GM21737 (cell line): Measurements from ENCODE around the gene PPARG.
"Not testable (repeated sequence)": the region's sequence is repeated elsewhere in the genome, so short reads cannot be mapped to it uniquely, and the experiment has no call there.

ENCODE experiments used
- ATAC-seq: cut with Tn5 transposase; IDR thresholded peaks from one replicate; pipeline ENCODE4 v1.9.1; 2021; ENCODE audit warnings: mild to moderate bottlenecking, moderate library complexity; ENCODE audit not compliant: unreplicated experiment

The PPARG gene

GRCh38 chr3:12437861-12438260 is 149.0 kb downstream of the PPARG start:
- ATAC-seq: no peak

DNA sequence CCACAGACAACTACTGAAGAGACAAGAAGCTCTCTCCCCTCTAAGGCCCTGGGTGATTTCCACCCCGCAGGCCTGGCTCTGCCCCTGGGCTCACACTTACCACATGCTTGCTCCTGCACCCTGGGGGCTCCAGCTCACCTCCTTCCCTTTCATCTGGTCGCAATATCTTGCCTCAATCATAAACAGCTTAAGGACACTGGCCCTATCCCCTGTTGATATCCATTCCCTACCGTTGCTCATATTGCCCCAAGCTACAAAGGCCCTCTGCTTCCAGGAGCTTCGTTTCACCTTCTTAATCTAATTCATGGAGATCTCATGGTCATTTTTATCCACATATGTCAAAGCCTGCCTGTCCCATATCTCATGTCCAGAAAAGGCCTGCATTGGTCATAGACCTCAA is 149.4 kb downstream of the PPARG start:
- ATAC-seq: no peak

GRCh38 chr3:12439161-12439940 is 150.5 kb downstream of the PPARG start:
- no peak for ATAC-seq

- ATAC-seq: no peak
These were observed 152.3 kb downstream of the PPARG start for GRCh38 chr3:12440927-12441714.

DNA sequence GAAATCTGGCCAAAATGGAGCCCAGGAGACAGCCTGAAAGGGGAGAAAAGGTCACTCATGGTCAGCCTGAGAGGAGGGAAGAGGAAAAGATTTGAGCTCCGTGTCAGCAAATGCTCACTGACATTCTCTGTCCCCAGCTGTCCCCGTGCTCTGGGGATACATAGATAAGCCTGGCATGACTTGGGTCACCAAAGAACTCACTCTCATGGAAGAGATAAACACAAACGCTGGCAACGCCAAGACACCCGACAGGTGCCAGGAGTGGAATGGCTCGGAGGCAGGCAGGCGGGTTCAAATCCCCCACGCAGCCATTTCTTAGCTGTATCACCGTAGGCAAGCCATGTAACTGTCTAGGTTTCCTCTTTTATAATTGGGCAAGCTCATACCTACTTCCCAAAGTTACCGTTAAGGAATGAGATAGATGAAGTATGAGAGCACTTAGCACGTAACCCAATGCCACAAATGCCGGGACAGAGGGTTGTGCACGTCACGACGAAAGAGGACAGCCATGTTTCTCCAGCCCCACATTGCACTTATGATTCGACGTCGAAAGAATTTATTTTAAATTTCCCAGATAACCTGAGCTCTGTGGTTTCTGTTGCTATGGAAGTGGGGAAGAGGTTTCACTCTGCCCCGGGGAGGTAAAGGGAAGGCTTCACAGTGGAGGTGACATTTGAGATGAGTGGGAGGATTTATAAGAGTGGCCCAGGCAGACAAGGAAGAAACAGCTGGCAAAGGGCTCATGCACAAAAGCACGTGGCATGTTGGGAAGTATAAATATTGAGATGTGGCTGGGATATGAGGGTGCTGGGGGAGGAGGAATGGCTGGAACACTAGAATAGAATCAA is 154.0 kb downstream of the PPARG start:
- no peak for ATAC-seq

DNA sequence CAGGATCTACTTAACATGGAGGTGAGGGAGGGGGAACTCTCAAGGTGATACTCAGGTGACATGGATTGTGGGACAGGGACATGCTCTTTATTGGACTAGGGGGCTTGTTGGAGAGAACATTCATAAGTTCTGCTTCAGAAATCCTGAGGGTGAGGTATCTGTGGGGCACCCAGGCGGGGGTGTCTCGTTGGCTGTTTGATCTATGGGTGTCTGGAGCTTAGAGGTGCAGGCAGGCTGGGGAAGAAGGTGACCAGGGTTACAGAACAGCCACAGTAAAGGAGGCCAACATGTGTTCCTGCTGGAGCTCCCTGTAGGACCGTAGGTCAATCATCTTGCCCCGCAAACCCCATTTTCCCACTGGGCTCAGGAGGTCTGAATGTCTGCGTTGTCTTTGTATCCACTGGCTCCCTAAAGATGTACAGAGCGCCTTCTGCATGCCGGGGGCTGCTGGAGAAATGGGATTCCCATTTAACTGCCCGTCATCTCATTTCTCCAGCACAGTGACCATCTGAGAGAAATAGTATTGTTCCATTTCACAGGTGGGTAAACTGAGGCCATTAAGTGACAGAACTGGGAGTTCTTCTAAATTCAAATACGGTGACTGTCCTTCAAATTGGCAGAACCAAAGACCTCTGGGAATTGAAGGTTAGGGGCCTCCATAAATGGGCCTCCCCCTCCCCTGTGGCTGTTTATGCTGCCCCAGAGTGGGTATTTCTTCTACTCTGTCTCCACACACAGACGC is 155.1 kb downstream of the PPARG start:
- ATAC-seq: no peak

DNA sequence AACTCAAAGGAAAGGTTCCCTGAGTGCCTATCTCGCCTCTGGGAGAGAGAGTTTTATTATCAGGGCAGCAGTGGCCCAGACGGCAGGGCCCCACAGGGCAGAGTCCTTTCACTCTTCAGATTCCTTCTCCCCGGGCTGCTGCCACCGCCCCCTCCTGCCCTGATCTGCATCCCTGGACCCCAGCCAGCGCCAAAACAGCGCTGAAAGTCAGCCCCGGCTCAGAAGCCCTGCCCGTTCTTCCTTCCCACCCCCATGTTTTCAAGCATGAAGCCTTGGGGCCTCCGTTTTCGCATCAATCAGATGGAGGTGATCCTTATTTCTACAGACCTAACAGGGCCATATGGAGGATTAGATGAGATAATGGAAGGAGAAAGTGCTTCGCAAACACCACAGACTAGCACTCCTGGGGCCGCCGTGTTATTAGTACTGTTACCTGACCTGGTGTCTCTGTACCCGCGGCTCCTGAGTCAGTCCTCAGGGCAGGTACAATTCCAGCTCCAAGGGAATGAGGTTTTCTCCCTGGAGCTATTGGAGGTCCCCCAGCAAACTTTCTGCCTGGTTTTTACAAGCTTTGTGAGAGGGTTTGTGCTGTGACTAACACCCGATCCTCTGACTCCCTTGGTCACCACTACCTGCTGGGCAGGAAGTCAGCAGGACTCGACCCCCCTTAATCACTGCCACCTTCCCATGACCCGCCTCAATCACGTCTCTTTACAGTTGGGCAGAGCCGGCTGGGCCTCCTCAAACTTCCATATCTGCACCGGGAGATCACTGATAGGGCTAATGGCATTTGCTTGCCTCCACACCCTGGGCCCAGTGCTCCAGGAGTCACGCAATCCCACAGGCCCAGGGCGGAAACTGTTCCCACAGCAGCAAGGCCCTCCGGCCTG is 156.0 kb downstream of the PPARG start:
- no peak for ATAC-seq

DNA sequence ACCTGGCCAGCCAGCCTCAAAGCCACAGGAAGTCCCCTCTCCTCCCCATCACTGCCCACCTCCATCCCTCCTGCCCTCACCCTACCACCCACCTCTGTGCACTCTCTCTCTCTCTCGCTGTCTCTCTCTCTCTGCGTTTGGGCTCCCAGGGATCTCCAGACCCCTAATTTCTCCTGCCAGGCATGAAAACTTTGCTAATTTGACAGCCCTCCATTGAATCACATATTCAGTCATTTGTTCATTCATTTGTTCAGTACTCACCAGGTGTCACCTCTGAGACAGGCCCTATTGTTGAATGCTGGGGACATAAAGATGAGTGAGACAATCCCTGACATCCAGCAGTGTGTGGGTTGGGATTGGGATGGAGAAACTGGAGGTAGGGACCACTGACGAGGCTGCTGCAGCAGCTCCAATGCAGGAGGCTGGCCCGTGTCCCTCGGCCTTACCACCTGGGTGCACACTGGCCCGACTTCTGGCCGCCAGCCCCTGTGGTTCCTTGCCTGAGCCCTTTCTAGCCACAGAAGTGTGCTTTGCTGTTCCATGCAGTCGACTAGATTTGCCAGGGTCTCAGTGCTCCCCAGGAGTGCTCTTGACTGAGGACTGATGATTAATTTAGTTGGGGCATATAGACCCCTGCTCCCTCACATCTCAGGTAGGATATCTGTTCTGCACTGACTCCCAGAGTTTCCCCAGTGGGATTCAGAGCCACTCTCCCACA is 156.8 kb downstream of the PPARG start:
- ATAC-seq: no peak

GRCh38 chr3:12446298-12446697 is 157.4 kb downstream of the PPARG start:
- no peak for ATAC-seq

DNA sequence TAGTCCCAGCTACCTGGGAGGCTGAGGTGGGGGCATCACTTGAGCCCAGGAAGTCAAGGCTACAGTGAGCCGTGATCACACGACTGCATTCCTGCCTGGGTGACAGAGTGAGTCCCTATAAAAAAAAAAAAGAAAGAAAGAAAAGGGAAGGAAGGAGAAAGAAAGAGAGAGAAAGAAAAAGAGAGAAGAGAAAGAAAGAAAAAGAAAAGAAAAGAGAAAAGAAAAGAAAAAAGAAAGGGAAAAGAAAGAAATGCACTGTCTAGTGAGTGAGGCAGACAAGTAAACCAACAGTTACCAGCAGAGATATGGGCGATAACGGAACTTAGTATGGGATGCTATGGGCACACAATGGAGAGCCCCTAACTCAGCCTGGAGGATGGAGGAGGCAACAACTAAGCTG is 158.2 kb downstream of the PPARG start:
- ATAC-seq: no peak

DNA sequence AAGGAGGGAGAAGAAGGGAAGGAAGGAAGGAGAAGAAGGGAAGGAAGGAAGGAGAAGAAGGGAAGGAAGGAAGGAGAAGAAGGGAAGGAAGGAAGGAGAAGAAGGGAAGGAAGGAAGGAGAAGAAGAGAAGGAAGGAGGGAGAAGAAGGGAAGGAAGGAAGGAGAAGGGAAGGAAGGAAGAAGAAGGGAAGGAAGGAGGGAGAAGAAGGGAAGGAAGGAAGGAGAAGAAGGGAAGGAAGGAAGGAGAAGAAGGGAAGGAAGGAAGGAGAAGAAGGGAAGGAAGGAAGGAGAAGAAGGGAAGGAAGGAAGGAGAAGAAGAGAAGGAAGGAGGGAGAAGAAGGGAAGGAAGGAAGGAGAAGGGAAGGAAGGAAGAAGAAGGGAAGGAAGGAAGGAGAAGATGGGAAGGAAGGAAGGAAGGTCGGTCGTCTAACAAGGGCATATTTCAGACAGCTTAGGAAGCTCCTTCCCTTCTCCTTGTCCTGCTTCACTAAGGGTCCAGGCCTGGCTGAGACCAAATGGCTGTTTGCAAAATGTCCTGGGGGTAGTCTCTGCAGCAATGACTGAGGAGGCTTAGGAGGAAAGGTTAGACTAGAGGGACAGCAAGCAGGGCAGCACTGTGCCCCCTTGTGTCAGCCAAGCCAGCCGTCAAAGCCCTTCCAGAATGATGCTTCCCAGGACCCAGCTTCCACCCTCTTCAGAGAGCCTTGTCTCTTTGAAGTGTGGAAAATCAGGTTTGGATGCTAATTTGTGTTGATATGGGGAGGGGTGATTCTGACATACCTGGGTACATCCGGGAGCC is 159.7 kb downstream of the PPARG start:
- ATAC-seq: not testable (repeated sequence)

DNA sequence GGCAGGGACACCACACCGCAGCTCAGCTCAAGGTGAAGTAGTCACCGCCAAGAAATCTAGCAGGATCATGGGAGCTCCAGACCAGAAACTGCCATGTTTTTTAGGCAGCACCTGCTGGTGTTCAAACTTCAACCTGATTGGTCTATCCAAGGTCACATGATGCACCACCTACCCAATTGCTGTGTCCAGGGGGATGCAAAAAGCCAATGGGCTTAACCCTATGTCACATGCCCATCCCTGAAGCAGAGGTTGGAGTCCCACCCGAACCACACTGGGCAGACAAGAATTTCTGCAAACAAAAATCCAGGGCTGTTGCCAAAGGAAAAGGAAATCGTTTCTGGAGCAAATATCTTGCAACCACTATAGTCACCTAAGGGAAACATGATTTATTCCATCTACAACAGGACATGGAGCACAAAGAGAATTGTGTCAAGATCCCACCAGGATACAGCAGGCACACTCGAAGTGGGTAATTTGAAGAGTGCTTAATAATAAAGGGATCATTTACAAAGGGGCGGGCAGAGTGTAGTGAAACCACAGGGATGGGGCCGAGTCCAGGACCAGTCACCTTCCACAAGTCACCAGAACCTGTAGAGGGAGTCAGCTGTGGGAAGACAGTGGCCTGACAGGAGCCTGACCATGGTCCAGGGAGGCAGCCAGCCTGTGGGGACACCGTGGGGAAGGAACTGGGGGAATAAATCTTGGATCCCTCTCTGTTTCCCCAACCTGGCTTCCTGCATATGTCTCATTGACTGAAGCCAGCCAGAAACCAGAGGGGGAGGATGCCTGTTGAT is 161.2 kb downstream of the PPARG start:
- ATAC-seq: no peak

DNA sequence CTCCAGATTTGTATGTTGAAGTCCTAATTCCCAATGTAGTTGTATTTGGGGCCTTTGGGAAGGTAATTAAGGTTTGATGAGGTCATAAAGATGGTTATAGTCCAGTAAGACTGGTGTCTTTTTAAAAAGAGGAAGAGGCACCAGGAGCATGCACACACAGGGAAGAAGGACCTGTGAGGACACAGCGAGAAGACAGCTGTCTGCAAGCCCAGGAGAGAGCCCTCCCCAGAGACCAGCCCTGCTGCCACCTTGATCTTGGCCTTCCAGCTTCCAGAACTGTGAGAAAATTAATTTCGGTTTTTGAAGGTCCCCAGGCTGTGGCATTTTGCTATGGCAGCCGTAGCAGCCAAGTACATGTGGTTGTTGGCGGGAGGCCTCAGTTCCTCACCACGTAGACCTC is 162.6 kb downstream of the PPARG start:
- ATAC-seq: no peak

- ATAC-seq: no peak
These were observed 163.1 kb downstream of the PPARG start for GRCh38 chr3:12451960-12452359.

- no peak for ATAC-seq
These were observed 163.8 kb downstream of the PPARG start for GRCh38 chr3:12452361-12453330.

DNA sequence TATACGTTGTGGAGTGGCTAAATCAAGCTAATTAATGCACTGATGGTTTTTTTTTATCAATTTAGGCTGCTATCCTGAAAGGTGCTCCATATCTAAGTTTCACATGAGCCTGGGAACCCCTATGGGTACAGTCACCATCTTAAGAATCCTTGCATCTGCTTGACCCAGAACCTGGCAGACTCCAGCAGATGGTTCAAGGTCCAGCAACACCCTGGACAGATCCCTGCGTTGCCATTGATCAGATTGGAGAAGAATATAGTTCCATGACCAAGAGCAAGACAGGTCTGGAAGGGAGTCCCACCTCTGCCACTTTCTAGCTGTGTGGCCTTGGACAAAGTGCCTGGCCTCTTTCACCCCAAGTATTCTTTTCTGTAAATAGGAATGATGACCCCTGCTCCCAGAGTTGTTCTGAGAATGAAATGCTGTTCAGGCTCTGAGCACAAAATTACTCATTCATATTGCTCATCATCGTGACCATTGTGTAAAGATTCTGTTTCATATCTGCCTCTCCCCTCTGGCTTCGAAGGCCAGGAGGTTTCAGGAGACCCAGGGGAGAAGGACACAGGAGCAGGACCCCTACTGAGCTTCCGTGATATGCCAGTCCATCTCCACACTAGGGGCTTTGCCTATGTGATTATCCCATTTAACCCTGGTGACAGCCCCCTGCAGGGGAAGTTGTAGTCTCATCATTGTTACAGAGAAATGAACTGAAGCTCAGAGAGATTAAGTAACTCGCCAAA is 165.4 kb downstream of the PPARG start:
- ATAC-seq: no peak
